Fibroblast of lung (primary cell): ENCODE measurements around the gene RTL10.

Source experiments
- CTCF ChIP-seq, 2 donors: IDR thresholded peaks in 1 of 2; conservative IDR thresholded peaks in 1 of 2; 1 replicate in 1 of 2; 2 replicates in 1 of 2; pipeline ENCODE4 v1.5.1; 2011 to 2012; ENCODE audit warnings: low read length in 2 of 2, control low read depth in 1 of 2, inconsistent platforms in 1 of 2, low read depth in 1 of 2, mild to moderate bottlenecking in 1 of 2
- EZH2 ChIP-seq: IDR thresholded peaks from 2 replicates; pipeline ENCODE4 v1.5.1; 2012; ENCODE audit warnings: low read length, control low read depth, mild to moderate bottlenecking; ENCODE audit errors: missing control alignments

DNA sequence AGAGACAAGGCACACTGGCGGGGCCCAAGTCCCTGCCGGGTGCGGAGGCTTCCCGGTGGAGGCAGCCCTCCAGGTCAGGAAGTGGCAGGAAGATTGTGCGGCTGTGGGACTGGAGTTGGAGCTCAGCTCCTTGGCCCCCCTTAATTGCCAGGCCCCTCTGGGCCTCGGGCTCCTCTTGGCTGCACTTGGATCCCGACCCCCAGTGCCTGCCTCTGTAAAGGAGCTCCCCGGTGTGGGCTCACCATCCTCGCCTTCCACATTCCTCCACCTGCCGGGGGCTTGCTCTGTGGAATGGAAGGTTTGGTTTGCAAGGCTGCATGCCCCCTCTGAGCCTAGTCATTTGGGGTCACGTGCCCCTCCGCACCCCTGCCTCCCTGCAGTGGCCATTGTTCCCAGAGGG is 48.8 kb upstream of the RTL10 start:
- TF ChIP-seq CTCF (conservative IDR thresholded peaks at IDR 0.05 in 1 of 2, IDR thresholded peaks at IDR 0.05 in 1 of 2; ENCODE audit: low read depth in 1 of 2, low read length in 2 of 2) (no peak), EZH2 (no peak)
